ENCODE measurements around the gene CACNB3.

DNA sequence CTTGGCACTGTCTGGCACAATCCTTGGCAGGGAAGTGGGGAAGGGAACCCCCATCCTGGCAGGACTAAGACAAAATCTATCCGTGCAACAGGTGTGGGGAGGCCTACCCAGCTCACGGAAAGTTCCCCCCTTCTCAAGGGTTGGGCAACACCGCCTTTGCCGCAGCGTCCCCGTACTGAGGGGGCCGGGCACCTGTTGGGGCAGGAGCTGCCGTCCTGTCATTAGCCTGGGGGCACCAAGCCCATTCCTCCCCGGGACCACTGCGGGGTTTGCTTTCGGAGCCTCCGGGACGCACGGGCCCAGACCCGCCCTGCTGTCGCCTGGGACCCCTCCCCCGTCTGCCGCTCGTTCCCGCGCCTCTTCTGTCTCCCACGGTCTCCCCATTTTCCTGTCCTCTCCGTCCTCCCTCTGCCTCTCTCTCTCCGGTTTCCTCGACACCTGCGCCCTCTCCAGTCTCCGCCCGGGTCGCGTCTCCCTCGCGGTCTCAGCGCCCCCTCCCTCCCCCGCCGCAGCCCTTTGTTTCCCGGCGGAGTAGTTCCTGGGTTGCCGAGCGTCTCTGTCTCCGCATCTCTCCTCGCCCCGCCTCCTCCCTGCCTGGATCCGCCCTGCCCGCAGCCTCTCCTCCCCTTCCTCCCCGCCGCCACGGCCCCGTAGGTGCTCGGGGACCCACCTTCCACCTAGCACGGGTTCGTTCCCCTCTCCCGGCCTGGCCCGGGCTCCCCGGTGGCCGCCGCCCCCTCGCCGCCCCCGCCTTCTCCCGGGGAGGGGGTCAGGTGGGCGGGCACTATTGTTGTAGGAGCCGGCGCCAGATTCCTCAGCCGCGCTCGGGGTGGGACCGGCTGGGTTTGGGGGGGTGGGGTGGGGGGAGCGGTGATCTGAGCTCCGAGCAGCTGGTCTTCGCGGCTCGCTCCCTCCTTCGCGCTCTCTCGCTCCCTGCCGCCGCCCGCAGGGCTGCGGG is at the start of gene CACNB3:
- TF ChIP-seq, protein P1, sequence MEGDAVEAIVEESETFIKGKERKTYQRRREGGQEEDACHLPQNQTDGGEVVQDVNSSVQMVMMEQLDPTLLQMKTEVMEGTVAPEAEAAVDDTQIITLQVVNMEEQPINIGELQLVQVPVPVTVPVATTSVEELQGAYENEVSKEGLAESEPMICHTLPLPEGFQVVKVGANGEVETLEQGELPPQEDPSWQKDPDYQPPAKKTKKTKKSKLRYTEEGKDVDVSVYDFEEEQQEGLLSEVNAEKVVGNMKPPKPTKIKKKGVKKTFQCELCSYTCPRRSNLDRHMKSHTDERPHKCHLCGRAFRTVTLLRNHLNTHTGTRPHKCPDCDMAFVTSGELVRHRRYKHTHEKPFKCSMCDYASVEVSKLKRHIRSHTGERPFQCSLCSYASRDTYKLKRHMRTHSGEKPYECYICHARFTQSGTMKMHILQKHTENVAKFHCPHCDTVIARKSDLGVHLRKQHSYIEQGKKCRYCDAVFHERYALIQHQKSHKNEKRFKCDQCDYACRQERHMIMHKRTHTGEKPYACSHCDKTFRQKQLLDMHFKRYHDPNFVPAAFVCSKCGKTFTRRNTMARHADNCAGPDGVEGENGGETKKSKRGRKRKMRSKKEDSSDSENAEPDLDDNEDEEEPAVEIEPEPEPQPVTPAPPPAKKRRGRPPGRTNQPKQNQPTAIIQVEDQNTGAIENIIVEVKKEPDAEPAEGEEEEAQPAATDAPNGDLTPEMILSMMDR (IDR thresholded peaks at IDR 0.05; ENCODE audit: low read depth, low read length): no peak
- no peak for TF ChIP-seq EZH2phosphoT487 (IDR thresholded peaks at IDR 0.05; ENCODE audit: low read depth)

All from OCI-LY3 (cell line).